Neural progenitor cell (in vitro differentiated cells): ENCODE data around the gene LMX1B. TPM values are rescaled to one million over a fixed set of nuclear protein-coding genes. Genes with fewer than 3 reads are reported as not detected.

Source experiments
- DNase-seq: peaks from one replicate; pipeline ENCODE4 v3.0.0-alpha.2; 2016; ENCODE audit warnings: low spot score
- H2AFZ ChIP-seq: fragments of 200-600 bp; sonication (generic); replicated peaks from 2 replicates; pipeline ENCODE4 v1.6.1; 2016; ENCODE audit warnings: antibody characterized with exemption
- H3F3A ChIP-seq: fragments of 200-600 bp; sonication (generic); 2 replicates; pipeline ENCODE4 v1.6.1; 2016; ENCODE audit warnings: antibody characterized with exemption, low read depth
- H3K27ac ChIP-seq: fragments of 200-600 bp; sonication (generic); 2 replicates; pipeline ENCODE4 v1.5.1; 2016; ENCODE audit warnings: mild to moderate bottlenecking
- H3K27me3 ChIP-seq: fragments of 200-600 bp; sonication (generic); 2 replicates; pipeline ENCODE4 v1.6.1; 2016; ENCODE audit warnings: mild to moderate bottlenecking, moderate library complexity
- H3K36me3 ChIP-seq: fragments of 200-600 bp; sonication (generic); 2 replicates; pipeline ENCODE4 v1.5.1; 2016
- H3K4me1 ChIP-seq: fragments of 200-600 bp; sonication (generic); 2 replicates; pipeline ENCODE4 v1.6.1; 2016; ENCODE audit warnings: mixed run types
- H3K4me2 ChIP-seq: fragments of 200-600 bp; sonication (generic); 2 replicates; pipeline ENCODE4 v1.6.1; 2016
- H3K4me3 ChIP-seq: fragments of 200-600 bp; sonication (generic); 2 replicates; pipeline ENCODE4 v1.5.1; 2016
- H3K79me2 ChIP-seq: fragments of 200-600 bp; sonication (generic); 2 replicates; pipeline ENCODE4 v1.6.1; 2016; ENCODE audit warnings: low read depth
- H3K9ac ChIP-seq: fragments of 200-600 bp; sonication (generic); 2 replicates; pipeline ENCODE4 v1.6.1; 2016
- H3K9me3 ChIP-seq: fragments of 200-600 bp; sonication (generic); 2 replicates; pipeline ENCODE4 v1.5.1; 2016; ENCODE audit warnings: low read depth
- H4K20me1 ChIP-seq: fragments of 200-600 bp; sonication (generic); 2 replicates; pipeline ENCODE4 v1.6.1; 2016; ENCODE audit warnings: low read depth
- H3K27ac Mint-ChIP-seq: 3 replicates; pipeline ENCODE4 v1.8.0; 2021; ENCODE audit warnings: mixed read lengths
- H3K27me3 Mint-ChIP-seq: 2 replicates; pipeline ENCODE4 v1.8.0; 2022; ENCODE audit warnings: low read depth, mild to moderate bottlenecking, inconsistent platforms, moderate library complexity, mixed read lengths; ENCODE audit not compliant: insufficient read depth
- H3K36me3 Mint-ChIP-seq: 3 replicates; pipeline ENCODE4 v1.8.0; 2021; ENCODE audit warnings: mixed read lengths
- H3K4me1 Mint-ChIP-seq: 3 replicates; pipeline ENCODE4 v1.8.0; 2021; ENCODE audit warnings: mixed read lengths
- H3K4me3 Mint-ChIP-seq: 3 replicates; pipeline ENCODE4 v1.8.0; 2021; ENCODE audit warnings: mild to moderate bottlenecking, moderate library complexity, mixed read lengths
- H3K9me3 Mint-ChIP-seq: 3 replicates; pipeline ENCODE4 v1.8.0; 2020; ENCODE audit warnings: mixed read lengths
- CTCF ChIP-seq: fragments of 200-600 bp; sonication (generic); IDR thresholded peaks from 2 replicates; pipeline ENCODE4 v1.5.1; 2017; ENCODE audit warnings: antibody characterized with exemption, mild to moderate bottlenecking
- EZH2 ChIP-seq: fragments of 200-600 bp; sonication (generic); IDR thresholded peaks from 2 replicates; pipeline ENCODE4 v1.6.1; 2017; ENCODE audit warnings: antibody characterized with exemption, mild to moderate bottlenecking, moderate library complexity
- EZH2phosphoT487 ChIP-seq: fragments of 200-600 bp; sonication (generic); IDR thresholded peaks from 2 replicates; pipeline ENCODE4 v1.6.1; 2017; ENCODE audit warnings: antibody characterized with exemption
- total RNA-seq: library from RNA; depleted of rRNA; stranded (reverse); fragments of >200 nt; gene quantifications from 2 replicates; pipeline ENCODE4 v1.2.3, GENCODE V29; 2015; ENCODE audit warnings: low replicate concordance

Gene LMX1B
- total RNA-seq, 1 donor from 2014 or later: 0.19 TPM

GRCh38 chr9:126621919-126622735 lies 8.4 kb downstream of the LMX1B start:
- Histone ChIP-seq H3K9me3 (no peaks in the 10 kb centered on the region), H3K9ac (no peak overlapping the region), H2AFZ (no peak overlapping the region), H3K27ac (no peak overlapping the region), H3K4me3 (no peak overlapping the region), H3K79me2 (no peaks in the 10 kb centered on the region), H3K27me3 (peaks cover 100% of the 10 kb centered on the region), H3K4me1 (peaks cover 57% of the 10 kb centered on the region), H4K20me1 (peaks cover 100% of the 10 kb centered on the region), H3K4me2 (no peak overlapping the region), H3F3A (peaks cover 55% of the 10 kb centered on the region), H3K36me3 (no peaks in the 10 kb centered on the region)
- Mint-ChIP-seq H3K27ac (no peak overlapping the region), H3K27me3 (peaks cover 75% of the 10 kb centered on the region), H3K4me3 (peak overlapping the region; percentile 57), H3K9me3 (no peaks in the 10 kb centered on the region), H3K4me1 (peaks cover 81% of the 10 kb centered on the region), H3K36me3 (no peaks in the 10 kb centered on the region)
- TF ChIP-seq CTCF: no peak
- peak; percentile 63 for TF ChIP-seq EZH2phosphoT487
- no peak for DNase-seq

GRCh38 chr9:126623314-126623666 lies 9.6 kb downstream of the LMX1B start:
- Histone ChIP-seq H3K9me3 (no peaks in the 10 kb centered on the region), H3K4me2 (peak overlapping the region; percentile 67), H3K4me1 (peaks cover 46% of the 10 kb centered on the region), H3K79me2 (no peaks in the 10 kb centered on the region), H4K20me1 (peaks cover 100% of the 10 kb centered on the region), H3K27me3 (peaks cover 100% of the 10 kb centered on the region), H3K9ac (no peak overlapping the region), H2AFZ (no peak overlapping the region), H3K27ac (no peak overlapping the region), H3F3A (peaks cover 54% of the 10 kb centered on the region), H3K4me3 (no peak overlapping the region), H3K36me3 (no peaks in the 10 kb centered on the region)
- no peaks in the 10 kb centered on the region for H3K36me3 Mint-ChIP-seq
- TF ChIP-seq EZH2phosphoT487 (no peak), EZH2 (no peak), CTCF (no peak)
- H3K27ac Mint-ChIP-seq: no peak overlapping the region
- H3K27me3 Mint-ChIP-seq: peaks cover 67% of the 10 kb centered on the region
- peaks cover 80% of the 10 kb centered on the region for H3K4me1 Mint-ChIP-seq
- DNase-seq: no peak
- H3K9me3 Mint-ChIP-seq: no peaks in the 10 kb centered on the region
- H3K4me3 Mint-ChIP-seq: peak overlapping the region; percentile 86

- peak overlapping the region; percentile 86 for H3K4me3 Mint-ChIP-seq
- H3K9me3 ChIP-seq: no peaks in the 10 kb centered on the region
- peaks cover 65% of the 10 kb centered on the region for H3K27me3 Mint-ChIP-seq
- H3K27me3 ChIP-seq: peaks cover 100% of the 10 kb centered on the region
- peaks cover 50% of the 10 kb centered on the region for H3F3A ChIP-seq
- no peaks in the 10 kb centered on the region for H3K36me3 ChIP-seq
- H3K4me1 ChIP-seq: peaks cover 40% of the 10 kb centered on the region
- H3K9ac ChIP-seq: no peak overlapping the region
- H2AFZ ChIP-seq: no peak overlapping the region
- peak overlapping the region; percentile 1 for H3K4me3 ChIP-seq
- peak overlapping the region; percentile 67 for H3K4me2 ChIP-seq
- H3K4me1 Mint-ChIP-seq: peaks cover 82% of the 10 kb centered on the region
- peak; percentile 98 for TF ChIP-seq EZH2phosphoT487
- TF ChIP-seq CTCF: no peak
- peak; percentile 98 for TF ChIP-seq EZH2
- peaks cover 100% of the 10 kb centered on the region for H4K20me1 ChIP-seq
- no peaks in the 10 kb centered on the region for H3K9me3 Mint-ChIP-seq
- DNase-seq: peak; percentile 74
- H3K36me3 Mint-ChIP-seq: no peaks in the 10 kb centered on the region
- H3K79me2 ChIP-seq: no peaks in the 10 kb centered on the region
- no peak overlapping the region for H3K27ac Mint-ChIP-seq
- H3K27ac ChIP-seq: no peak overlapping the region
Measured at GRCh38 chr9:126623667-126624478, 10.1 kb downstream of the LMX1B start.
